ENCODE results near the gene FFAR4. TPM values are rescaled to one million over a fixed set of nuclear protein-coding genes. Genes with fewer than 3 reads are reported as not detected.

Gene FFAR4
- total and polyA plus RNA-seq, 2 of the 8 experiments (the other 6 are each of a cell fraction or from before 2014, with no cell fraction given), result not detected

GRCh38 chr10:93580828-93581227 is 14.4 kb downstream of the FFAR4 start:
- Histone ChIP-seq H3K27me3 (replicated peaks in 1 of 4; ENCODE audit: control insufficient read depth in 3 of 4, extremely low read depth in 1 of 4, insufficient read depth in 3 of 4, low read length in 3 of 4) (no peaks in the 10 kb centered on the region), H3K56ac (replicated peaks; ENCODE audit: insufficient read length, low read depth, low read length) (no peak overlapping the region), H4K20me1 (replicated peaks in 1 of 2; ENCODE audit: control insufficient read depth in 1 of 2, insufficient read depth in 2 of 2, low read length in 2 of 2) (no peaks in the 10 kb centered on the region), H4K91ac (replicated peaks; ENCODE audit: insufficient read length, low read length) (no peak overlapping the region), H2BK120ac (replicated peaks; ENCODE audit: low read depth, low read length) (no peak overlapping the region), H4K8ac (ENCODE audit: extremely low read depth, insufficient read depth, low read length) (no peak overlapping the region), H3K23ac (ENCODE audit: insufficient read length) (no peak overlapping the region), H3K4ac (replicated peaks; ENCODE audit: insufficient read length, low read depth, low read length) (no peak overlapping the region), H2BK5ac (ENCODE audit: low read depth, low read length) (no peak overlapping the region), H3K9ac (replicated peaks in 1 of 4; ENCODE audit: extremely low read depth in 1 of 4, low read depth in 3 of 4, low read length in 3 of 4) (no peak overlapping the region), H3K36me3 (ENCODE audit: control insufficient read depth in 2 of 4, insufficient read depth in 4 of 4, low read length in 3 of 4) (no peaks in the 10 kb centered on the region), H3K4me2 (ENCODE audit: insufficient read depth in 1 of 2, low read depth in 2 of 2, low read length in 2 of 2) (no peak overlapping the region), H3K4me3 (ENCODE audit: extremely low read depth in 1 of 4, insufficient read depth in 2 of 4, low read depth in 3 of 4, low read length in 4 of 4) (no peak overlapping the region), H3K18ac (ENCODE audit: extremely low read depth, low read length) (no peak overlapping the region), H2AFZ (ENCODE audit: low read length) (no peak overlapping the region), H3K9me3 (ENCODE audit: insufficient read depth in 2 of 2, low read depth in 1 of 2, low read length in 1 of 2) (no peaks in the 10 kb centered on the region), H3K4me1 (replicated peaks in 1 of 4; ENCODE audit: control insufficient read depth in 3 of 4, insufficient read depth in 4 of 4, low read length in 3 of 4) (no peaks in the 10 kb centered on the region), H3K27ac (ENCODE audit: low read depth, low read length) (no peak overlapping the region), H2BK12ac (ENCODE audit: low read depth, low read length) (no peak overlapping the region), H2BK15ac (ENCODE audit: low read length) (no peak overlapping the region), H3K79me2 (ENCODE audit: control insufficient read depth in 1 of 2, insufficient read depth in 2 of 2, low read length in 2 of 2) (no peaks in the 10 kb centered on the region), H2AK5ac (ENCODE audit: low read depth, low read length) (no peak overlapping the region), H3K14ac (ENCODE audit: insufficient read length) (no peak overlapping the region), H3K79me1 (ENCODE audit: low read depth, low read length) (no peaks in the 10 kb centered on the region), H4K5ac (ENCODE audit: insufficient read length, low read depth, low read length) (no peak overlapping the region), H3K23me2 (ENCODE audit: low read depth, low read length) (no peaks in the 10 kb centered on the region), H2BK20ac (ENCODE audit: low read length) (no peak overlapping the region)
- TF ChIP-seq CREB1 (IDR thresholded peaks at IDR 0.05) (peak; percentile 46; the same call in 1 of the 2 replicates), CHD1 (IDR thresholded peaks at IDR 0.05; ENCODE audit: low read depth, low read length) (no peak), E2F6 (IDR thresholded peaks at IDR 0.05) (no peak), SRF (IDR thresholded peaks at IDR 0.05; ENCODE audit: low read depth, low read length) (no peak)
- 79% methylated on average over 6 of the region's 6 CpGs; no CpG with 5 or more reads in 1 of the 2 experiments for WGBS, 2 experiments (ENCODE audit: extremely low coverage in 1 of 2, insufficient coverage in 1 of 2, insufficient read length in 1 of 2, insufficient replicate concordance in 2 of 2, low coverage in 1 of 2, low lambda C conversion rate in 2 of 2, missing lambda C conversion rate in 1 of 2)
- no peak for DNase-seq (ENCODE audit: low read depth in 1 of 2, low spot score in 2 of 2)
- ChIA-PET CTCF (ENCODE audit: partially characterized antibody) (no interaction called here), POLR2A (ENCODE audit: partially characterized antibody) (no interaction called here)
- no peak for FAIRE-seq

Data from H1 (cell line).